Muscle of leg (tissue), 11 donors: ENCODE data around the gene NCKAP5. TPM values are rescaled to one million over a fixed set of nuclear protein-coding genes. Genes with fewer than 3 reads are reported as not detected.
A peak's percentile ranks its signal among the peaks of the same experiment; 100 is the strongest.

Experiments used
- DNase-seq: peaks from one replicate; pipeline ENCODE4 v3.0.0; 2013
- H3K27ac ChIP-seq: one replicate; pipeline ENCODE4 v1.5.1; 2013; ENCODE audit warnings: mild to moderate bottlenecking, low read length, control low read depth
- H3K27me3 ChIP-seq: one replicate; pipeline ENCODE4 v1.6.1; 2013; ENCODE audit warnings: low read length; ENCODE audit not compliant: control insufficient read depth, insufficient read depth
- H3K36me3 ChIP-seq: one replicate; pipeline ENCODE4 v1.6.1; 2013; ENCODE audit warnings: low read length; ENCODE audit not compliant: control insufficient read depth, insufficient read depth
- H3K4me1 ChIP-seq: one replicate; pipeline ENCODE4 v1.6.1; 2013; ENCODE audit warnings: low read length; ENCODE audit not compliant: control insufficient read depth, insufficient read depth
- H3K4me3 ChIP-seq: one replicate; pipeline ENCODE4 v1.5.1; 2013; ENCODE audit warnings: low read length, control low read depth
- H3K9me3 ChIP-seq: replicated peaks from 2 replicates; pipeline ENCODE4 v1.6.1; 2013; ENCODE audit warnings: low read depth, low read length; ENCODE audit not compliant: control insufficient read depth
- WGBS: methylation state at CpG from one replicate; pipeline ENCODE4 v1.1.5; 2013; ENCODE audit warnings: missing lambda C conversion rate; ENCODE audit not compliant: insufficient coverage; 5-methylcytosine and 5-hydroxymethylcytosine counted together
- polyA plus RNA-seq, 8 donors: library from polyadenylated mRNA; unstranded; fragments of 120-200 nt; gene quantifications; one replicate each; pipeline versions ENCODE4 v1.2.1 to v1.2.3, GENCODE V29; 2013; ENCODE audit warnings: inconsistent platforms in 1 of 8, low replicate concordance in 1 of 8; ENCODE audit not compliant: insufficient read length in 8 of 8, insufficient read depth in 1 of 8
- total RNA-seq: library from RNA; stranded (reverse); fragments of 120-200 nt; gene quantifications from one replicate; pipeline ENCODE4 v1.2.4, GENCODE V29; 2013

The NCKAP5 gene
- total and polyA plus RNA-seq, 9 donors, result 3.7 to 8.9 (median 5.0) TPM

DNA sequence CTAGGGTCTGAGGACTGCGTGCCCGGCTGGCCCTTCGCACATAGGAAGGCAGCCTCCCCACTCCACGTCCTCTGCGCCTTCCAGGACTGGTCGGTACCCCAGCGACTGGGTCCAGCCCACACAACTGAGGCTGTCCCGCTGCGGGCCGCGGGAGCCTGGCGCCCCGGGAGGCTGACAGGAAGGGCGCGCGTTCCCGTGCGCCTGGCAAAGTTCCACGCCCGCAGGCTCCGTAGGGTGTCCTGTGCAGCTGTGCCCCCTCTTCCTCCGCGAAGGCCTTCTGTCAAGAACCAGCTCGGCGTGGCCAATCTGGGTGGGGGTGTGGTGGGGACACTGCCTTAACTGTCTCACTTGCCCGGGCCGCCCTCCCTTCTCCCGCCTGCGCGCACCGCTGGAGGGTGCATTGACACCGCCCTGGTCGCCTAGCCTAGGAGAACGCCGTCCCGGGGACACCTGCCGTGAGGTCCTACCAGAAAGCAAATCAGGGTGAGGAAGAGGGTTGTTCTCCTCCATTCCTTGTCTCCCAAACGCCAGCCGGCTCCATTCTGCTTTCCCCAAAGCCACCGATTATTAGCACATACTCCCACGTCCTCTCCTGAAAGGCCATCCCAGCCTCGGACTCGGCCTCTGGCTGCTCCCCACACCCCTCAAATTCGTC is 897.6 kb downstream of the NCKAP5 start:
- H3K9me3 ChIP-seq, result no peaks in the 10 kb centered on the region
- peak; percentile 23 for DNase-seq
- H3K27ac ChIP-seq, result no peak overlapping the region
- peak overlapping the region; percentile 39 for H3K4me3 ChIP-seq
- 0% methylated on average over 29 of the region's 44 CpGs for WGBS
- peaks cover 30% of the 10 kb centered on the region for H3K4me1 ChIP-seq
- peaks cover 49% of the 10 kb centered on the region for H3K27me3 ChIP-seq
- H3K36me3 ChIP-seq, result no peaks in the 10 kb centered on the region

DNA sequence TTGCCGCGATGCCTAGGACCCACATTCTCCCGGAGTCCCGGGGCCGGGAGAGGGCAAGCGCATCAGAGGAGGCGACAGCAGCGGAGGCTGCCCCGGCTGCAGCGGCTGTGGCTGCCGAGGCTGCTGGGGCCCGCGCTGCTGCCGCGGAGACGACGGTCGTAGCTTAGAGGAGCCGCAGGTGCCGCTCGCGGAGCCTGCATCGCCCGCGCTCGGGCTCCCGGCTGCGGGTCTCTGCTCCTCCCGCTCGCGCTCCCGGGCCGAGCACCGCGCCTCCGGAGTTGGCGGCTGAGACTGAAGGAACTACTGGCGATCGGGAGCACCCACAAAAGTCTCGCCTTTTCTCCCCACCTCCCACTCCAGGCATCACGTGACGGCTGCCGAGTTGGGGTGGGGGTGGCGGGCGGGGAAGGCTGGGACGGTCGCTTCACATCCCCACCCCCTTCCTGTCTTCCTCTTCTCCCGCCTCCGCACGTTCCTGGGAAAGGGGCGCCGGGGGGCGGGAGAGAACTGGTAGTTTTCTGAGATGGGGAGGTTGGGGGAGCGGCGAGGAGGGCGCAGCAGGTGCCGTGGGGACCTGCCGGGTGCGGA is 898.3 kb downstream of the NCKAP5 start, which contains the start of gene LYPD1:
TSS of gene LYPD1 (minus strand) at position 298 of the 588 bp plus-strand sequence. CDS start at position 25, 273 bp downstream.
- Histone ChIP-seq H3K9me3 (no peaks in the 10 kb centered on the region), H3K27ac (no peak within 1 kb of the TSS), H3K27me3 (peaks cover 49% of the 10 kb centered on the region), H3K4me3 (peak within 1 kb of the TSS; percentile 39), H3K36me3 (no peaks in the 10 kb centered on the region), H3K4me1 (peaks cover 30% of the 10 kb centered on the region)
- peak; percentile 54 for DNase-seq
- under 1% methylated on average over 38 of the region's 59 CpGs for WGBS

DNA sequence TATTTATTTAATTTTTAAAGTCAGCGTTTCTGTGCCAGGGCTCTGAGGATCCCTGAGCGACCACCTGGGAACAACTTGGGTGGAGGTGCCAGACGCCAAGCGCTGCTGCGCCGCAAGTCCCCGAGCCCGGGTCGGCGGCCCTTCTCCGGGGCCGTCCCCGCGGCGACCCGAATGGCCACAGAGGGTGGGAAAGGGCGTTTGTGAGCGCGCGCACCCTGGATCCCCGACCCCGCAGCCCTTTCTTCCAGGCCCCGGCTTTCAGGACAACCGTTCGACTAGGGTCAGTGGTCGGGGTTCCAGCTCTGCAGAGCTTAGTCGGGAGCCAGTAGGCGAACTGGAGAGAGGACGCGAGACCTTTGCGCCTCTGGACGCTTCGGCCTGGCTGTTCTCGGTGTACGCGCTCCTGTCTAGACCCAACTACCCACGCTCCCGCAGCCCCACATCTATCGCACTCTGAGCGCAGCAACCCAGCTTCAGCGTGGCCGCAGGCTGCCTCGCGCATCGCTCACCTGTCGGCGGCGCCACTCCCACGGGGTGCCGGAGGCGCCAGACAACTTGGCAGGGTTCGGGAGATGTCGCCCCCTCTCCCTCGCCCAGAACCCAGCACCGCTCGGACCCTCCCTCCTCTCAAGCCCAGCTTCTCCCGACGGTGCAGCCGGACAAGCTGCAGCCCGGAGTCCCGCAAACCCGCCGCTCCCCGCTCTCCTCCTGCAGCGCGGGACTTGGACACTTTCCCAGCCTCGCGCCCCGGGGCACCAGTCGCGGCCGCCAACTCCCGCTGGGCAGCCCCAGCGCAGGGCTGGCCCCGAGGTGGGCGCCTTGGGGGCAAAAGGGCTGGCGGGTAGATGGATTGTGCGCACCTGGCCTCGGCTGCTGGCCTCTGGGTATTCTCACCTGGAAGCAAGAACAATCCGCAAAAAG is 899.0 kb downstream of the NCKAP5 start:
- Histone ChIP-seq H3K36me3 (no peaks in the 10 kb centered on the region), H3K9me3 (no peaks in the 10 kb centered on the region), H3K4me3 (peak overlapping the region; percentile 39), H3K27ac (no peak overlapping the region), H3K27me3 (peaks cover 49% of the 10 kb centered on the region), H3K4me1 (peaks cover 30% of the 10 kb centered on the region)
- under 1% methylated on average over 73 of the region's 80 CpGs for WGBS
- peak; percentile 24 for DNase-seq

GRCh38 chr2:132668189-132668823 is 900.0 kb downstream of the NCKAP5 start:
- Histone ChIP-seq H3K27me3 (peaks cover 47% of the 10 kb centered on the region), H3K4me3 (peak overlapping the region; percentile 18), H3K9me3 (no peaks in the 10 kb centered on the region), H3K36me3 (no peaks in the 10 kb centered on the region), H3K27ac (no peak overlapping the region), H3K4me1 (peaks cover 30% of the 10 kb centered on the region)
- peak; percentile 12 for DNase-seq
- 9% methylated on average over 13 of the region's 25 CpGs for WGBS

GRCh38 chr2:132667706-132668105 is 900.6 kb downstream of the NCKAP5 start:
- Histone ChIP-seq H3K4me3 (no peak overlapping the region), H3K4me1 (peaks cover 30% of the 10 kb centered on the region), H3K9me3 (no peaks in the 10 kb centered on the region), H3K36me3 (no peaks in the 10 kb centered on the region), H3K27me3 (peaks cover 47% of the 10 kb centered on the region), H3K27ac (no peak overlapping the region)
- WGBS, result 17% methylated on average over 1 of the region's 1 CpG
- no peak for DNase-seq

DNA sequence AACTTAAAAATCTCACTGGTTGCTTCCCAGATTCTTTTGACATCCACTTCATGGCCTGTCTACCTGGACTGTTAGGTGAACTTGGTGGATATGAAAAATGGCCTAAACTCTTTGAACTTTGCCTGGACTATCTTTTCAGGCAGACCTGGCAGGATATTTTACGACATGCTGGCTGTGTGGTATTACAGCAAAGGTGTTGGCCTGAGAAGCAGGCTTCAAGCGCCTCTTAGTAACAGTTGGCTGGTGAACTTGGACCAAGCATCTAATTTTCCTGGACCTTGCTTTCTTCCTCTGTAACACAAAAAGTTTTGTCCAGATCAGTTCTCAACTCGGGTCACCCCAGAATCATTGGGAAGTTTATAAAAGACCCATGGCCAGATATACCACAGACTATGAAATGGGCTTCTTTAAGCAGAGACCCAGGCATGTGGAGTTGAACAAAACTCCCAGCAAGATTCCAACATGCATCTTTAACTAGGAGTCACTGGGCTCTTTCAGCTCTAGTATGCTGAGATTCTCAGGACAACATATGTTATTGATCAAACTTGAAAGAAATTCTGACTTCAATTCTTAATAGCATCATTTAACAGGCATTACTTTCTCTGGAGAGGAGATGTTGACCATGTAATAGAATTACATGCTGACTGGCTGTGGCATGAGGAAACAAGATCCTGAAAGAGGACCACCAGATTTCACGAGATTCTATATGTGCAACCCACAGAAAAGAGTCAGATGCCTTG is 902.7 kb downstream of the NCKAP5 start:
- 62% methylated on average over 2 of the region's 4 CpGs for WGBS
- H3K36me3 ChIP-seq, result no peaks in the 10 kb centered on the region
- peak; percentile 43 for DNase-seq
- H3K4me1 ChIP-seq, result peaks cover 22% of the 10 kb centered on the region
- peaks cover 39% of the 10 kb centered on the region for H3K27me3 ChIP-seq
- no peak overlapping the region for H3K27ac ChIP-seq
- no peaks in the 10 kb centered on the region for H3K9me3 ChIP-seq
- no peak overlapping the region for H3K4me3 ChIP-seq

- peaks cover 24% of the 10 kb centered on the region for H3K27me3 ChIP-seq
- no peak for DNase-seq
- H3K4me3 ChIP-seq, result no peak overlapping the region
- no CpG with 5 or more reads among the region's 2 CpGs for WGBS
- no peak overlapping the region for H3K27ac ChIP-seq
- peaks cover 9% of the 10 kb centered on the region for H3K4me1 ChIP-seq
- no peaks in the 10 kb centered on the region for H3K36me3 ChIP-seq
- no peaks in the 10 kb centered on the region for H3K9me3 ChIP-seq
Observed at GRCh38 chr2:132664096-132664495, 904.2 kb downstream of the NCKAP5 start.

GRCh38 chr2:132662732-132663131 is 905.5 kb downstream of the NCKAP5 start:
- Histone ChIP-seq H3K4me3 (no peak overlapping the region), H3K4me1 (no peaks in the 10 kb centered on the region), H3K27ac (no peak overlapping the region), H3K9me3 (no peaks in the 10 kb centered on the region), H3K36me3 (no peaks in the 10 kb centered on the region), H3K27me3 (peaks cover 10% of the 10 kb centered on the region)
- no CpG with 5 or more reads among the region's 3 CpGs for WGBS
- DNase-seq, result peak; percentile 38

DNA sequence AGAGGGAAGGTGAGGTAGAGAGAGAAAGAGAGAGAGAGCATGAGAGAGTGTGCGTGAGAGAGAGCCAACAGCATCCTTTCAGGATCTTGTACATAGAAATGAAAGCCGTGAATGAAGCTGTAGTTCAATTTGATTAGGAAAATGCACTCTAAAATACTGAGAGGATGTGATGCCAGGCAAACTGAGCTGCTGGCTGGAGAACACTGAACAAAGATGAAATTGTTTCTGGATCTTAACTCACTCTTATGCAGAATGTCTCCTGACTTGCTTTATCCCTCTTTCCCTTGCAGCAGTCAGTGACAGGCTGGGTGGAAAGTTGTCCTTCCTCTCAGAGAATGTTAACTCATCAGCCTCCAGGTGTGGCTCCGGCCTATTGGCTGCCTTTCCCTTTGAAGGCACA is 908.9 kb downstream of the NCKAP5 start:
- H3K27me3 ChIP-seq, result no peaks in the 10 kb centered on the region
- no peaks in the 10 kb centered on the region for H3K36me3 ChIP-seq
- no peak overlapping the region for H3K27ac ChIP-seq
- H3K4me3 ChIP-seq, result no peak overlapping the region
- WGBS, result 73% methylated on average over 3 of the region's 3 CpGs
- no peaks in the 10 kb centered on the region for H3K4me1 ChIP-seq
- no peak for DNase-seq
- H3K9me3 ChIP-seq, result no peaks in the 10 kb centered on the region
